Islet of Langerhans (tissue), 1 donor: ENCODE measurements around the gene ARL11.

ENCODE experiments used
- FAIRE-seq: peaks from one replicate; lab custom pipeline; 2011; peaks lifted over from hg19 to GRCh38; lab: Jason Lieb, UNC

ARL11 gene

GRCh38 chr13:49649963-49650312 lies 21.6 kb downstream of the ARL11 start:
- FAIRE-seq, result no peak

- FAIRE-seq, result no peak
Observed at GRCh38 chr13:49651570-49652354, 23.5 kb downstream of the ARL11 start.

- no peak for FAIRE-seq
Observed at GRCh38 chr13:49652355-49653305, 24.3 kb downstream of the ARL11 start.

GRCh38 chr13:49653478-49653877 lies 25.2 kb downstream of the ARL11 start:
- no peak for FAIRE-seq

- no peak for FAIRE-seq
Observed at GRCh38 chr13:49654011-49654410, 25.7 kb downstream of the ARL11 start.

GRCh38 chr13:49655906-49656305 lies 27.6 kb downstream of the ARL11 start:
- FAIRE-seq, result no peak

GRCh38 chr13:49657241-49657641 lies 28.9 kb downstream of the ARL11 start:
- no peak for FAIRE-seq

GRCh38 chr13:49664606-49665005 lies 36.3 kb downstream of the ARL11 start:
- FAIRE-seq, result no peak

- no peak for FAIRE-seq
Observed at GRCh38 chr13:49667773-49668172, 39.5 kb downstream of the ARL11 start.

GRCh38 chr13:49669735-49670309 lies 41.5 kb downstream of the ARL11 start:
- peak; percentile 36 for FAIRE-seq

- FAIRE-seq, result no peak
Observed at GRCh38 chr13:49670828-49671227, 42.5 kb downstream of the ARL11 start.

- no peak for FAIRE-seq
Observed at GRCh38 chr13:49676581-49677298, 48.4 kb downstream of the ARL11 start.

- no peak for FAIRE-seq
Observed at GRCh38 chr13:49678191-49678914, 50.0 kb downstream of the ARL11 start.

- FAIRE-seq, result no peak
Observed at GRCh38 chr13:49679246-49679645, 50.9 kb downstream of the ARL11 start.

- FAIRE-seq, result peak; percentile 86
Observed at GRCh38 chr13:49681842-49682435, 53.6 kb downstream of the ARL11 start.
